Measurements from ENCODE around the gene NOX4.
"Not testable (repeated sequence)": the region's sequence is repeated elsewhere in the genome, so short reads cannot be mapped to it uniquely, and the experiment has no call there.

Gene NOX4

DNA sequence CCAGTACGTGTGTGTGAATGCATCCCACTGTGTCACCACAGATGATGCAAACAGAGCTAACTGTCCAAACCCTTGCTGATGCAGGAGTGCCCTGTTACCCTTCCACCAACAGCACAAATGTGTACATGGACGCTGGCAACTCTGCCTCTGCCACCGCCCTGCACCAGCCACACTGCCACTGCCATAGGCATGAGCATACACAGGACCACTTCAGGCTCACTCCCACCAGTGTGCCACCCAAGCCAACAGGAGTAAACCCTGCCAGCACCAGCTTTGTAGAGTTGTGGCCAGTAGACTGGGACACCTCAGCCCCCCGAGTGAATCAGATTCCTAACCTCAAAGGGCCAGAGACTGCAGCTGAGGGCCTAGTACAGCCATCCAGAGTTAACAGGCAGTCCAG, 34.0 kb downstream of the NOX4 start:
- DNase-seq: no peak

- no peak for DNase-seq
These were observed 34.5 kb downstream of the NOX4 start for GRCh38 chr11:89456681-89457080.

- no peak for DNase-seq
These were observed 38.4 kb downstream of the NOX4 start for GRCh38 chr11:89452780-89453179.

- DNase-seq: no peak
These were observed 43.3 kb downstream of the NOX4 start for GRCh38 chr11:89447845-89448244.

DNA sequence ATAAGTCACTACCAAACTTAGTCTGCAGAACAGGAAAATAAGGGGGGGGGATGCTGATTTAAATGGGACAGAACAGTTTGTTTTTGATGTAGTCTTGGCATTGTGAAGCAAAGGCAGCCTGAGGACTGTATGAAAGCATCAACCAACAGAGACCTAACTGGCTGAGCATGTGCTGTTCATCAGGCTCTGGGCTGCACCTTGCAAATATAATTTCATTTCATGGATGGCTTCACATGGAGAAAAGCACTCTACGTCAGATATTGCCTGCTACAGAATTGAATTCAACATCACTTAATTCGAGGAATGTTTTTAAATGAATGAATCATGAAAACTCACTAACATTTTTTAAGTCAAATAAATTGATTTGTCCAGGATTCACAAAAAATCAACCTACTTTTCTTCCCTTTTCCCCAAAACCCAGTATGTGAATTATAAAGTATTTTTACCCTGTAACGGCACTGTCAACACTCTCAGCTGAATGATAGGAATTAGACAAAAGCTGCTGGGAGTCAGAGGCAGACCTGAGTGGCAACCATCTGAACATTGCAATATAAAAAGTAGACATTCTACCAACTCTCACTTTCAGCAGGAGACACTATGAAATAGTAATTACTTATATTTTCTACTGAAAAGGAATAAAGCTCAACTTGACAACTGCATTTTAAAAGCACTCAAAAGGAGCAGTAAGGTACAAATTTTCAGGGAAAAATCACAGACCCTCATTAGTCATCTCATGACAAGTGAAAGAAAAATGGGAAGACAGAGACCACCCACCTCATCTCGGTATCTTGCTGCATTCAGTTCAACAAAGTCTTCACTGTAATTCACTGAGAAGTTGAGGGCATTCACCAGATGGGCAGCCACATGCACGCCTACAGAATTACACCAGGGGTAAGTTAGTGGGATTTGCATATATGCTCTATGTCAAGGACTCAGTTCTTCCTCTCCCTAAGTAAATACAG, 47.5 kb downstream of the NOX4 start:
- DNase-seq: no peak

- DNase-seq: no peak
These were observed 48.4 kb downstream of the NOX4 start for GRCh38 chr11:89442801-89443200.

DNA sequence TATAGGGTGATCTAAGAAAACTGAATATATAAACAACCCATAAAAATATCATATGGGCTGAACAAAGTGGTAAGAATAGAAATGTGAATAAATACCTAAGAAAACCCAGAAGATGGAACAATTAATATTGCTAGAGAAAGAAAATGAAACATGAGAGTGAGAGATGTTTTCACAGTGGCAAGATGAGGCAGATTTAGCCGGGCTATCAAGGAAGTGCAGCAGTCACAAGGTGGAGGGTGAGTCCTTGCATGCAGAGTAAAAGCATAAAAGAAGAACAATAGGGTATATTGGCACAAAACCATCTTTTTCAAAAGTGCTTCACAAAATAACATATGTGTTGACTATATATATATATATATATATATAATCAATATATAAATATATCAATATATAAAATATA, 49.6 kb downstream of the NOX4 start:
- DNase-seq: no peak

DNA sequence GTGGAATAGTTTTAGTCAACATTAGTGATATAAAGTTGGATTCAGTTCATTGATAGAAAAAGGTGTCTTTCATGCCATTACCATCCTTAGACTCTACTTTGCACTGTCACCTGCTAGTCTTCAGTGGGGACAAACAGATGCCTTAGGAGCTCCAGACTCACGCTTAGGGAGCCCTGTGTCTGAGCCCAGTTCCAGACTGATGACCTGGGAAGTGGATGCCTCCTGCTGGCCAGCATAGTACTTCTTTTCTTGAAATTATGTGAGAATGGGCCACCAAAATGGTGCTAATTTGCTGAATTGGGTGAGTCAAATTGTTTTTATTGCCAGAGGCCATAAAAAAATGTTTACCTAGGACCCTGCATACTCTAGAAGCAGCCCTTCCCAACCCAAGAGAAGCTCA, 53.9 kb downstream of the NOX4 start:
- no peak for DNase-seq

DNA sequence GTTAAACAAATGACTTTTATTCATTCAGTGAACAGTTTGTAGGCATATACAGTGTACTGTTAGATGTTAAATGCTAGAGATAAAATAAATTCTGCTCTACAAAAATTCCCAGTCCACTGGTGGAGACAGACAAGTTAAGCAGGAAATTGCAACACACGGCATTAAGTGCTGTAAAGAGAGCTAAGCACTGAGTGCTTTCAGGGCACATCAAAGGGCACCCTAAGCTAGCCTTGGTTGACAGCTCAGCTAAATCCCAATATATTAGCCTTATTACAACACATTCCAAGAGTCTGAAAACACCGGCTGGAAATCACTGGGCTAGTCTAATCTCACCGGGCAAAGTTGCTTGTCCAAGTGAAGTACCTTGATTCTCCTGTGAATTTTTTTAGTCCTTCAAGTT, 55.1 kb downstream of the NOX4 start:
- DNase-seq: peak; percentile 15

GRCh38 chr11:89433278-89433677, 57.9 kb downstream of the NOX4 start:
- no peak for DNase-seq

DNA sequence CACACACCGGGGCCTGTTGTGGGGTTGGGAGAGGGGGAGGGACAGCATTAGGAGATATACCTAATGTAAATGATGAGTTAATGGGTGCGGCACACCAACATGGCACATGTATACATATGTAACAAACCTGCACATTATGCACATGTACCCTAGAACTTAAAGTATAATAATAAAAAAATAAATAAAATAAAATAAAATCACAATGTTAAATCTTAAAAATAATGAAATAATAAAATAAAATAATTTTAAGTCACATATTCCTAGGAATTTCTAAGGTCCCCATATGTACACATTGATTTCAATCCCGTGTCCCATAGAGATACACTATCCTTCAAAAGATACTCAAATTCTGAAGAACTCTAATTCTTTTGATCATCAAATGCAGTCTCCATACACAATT, 59.0 kb downstream of the NOX4 start:
- not testable (repeated sequence) for DNase-seq

DNA sequence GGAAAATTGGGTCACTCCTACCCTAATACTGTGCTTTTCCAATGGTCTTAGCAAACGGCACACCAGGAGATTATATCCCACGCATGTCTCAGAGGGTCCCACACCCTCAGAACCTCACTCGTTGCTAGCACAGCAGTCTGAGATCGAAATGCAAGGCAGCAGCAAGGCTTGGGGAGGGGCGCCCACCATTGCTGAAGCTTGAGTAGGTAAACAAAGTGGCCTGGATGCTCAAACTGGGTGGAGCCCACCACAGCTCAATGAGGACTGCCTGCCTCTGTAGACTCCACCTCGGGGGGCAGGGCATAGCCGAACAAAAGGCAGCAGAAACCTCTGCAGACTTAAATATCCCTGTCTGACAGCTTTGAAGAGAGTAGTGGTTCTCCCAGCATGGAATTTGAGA, 64.7 kb downstream of the NOX4 start:
- not testable (repeated sequence) for DNase-seq

GRCh38 chr11:89421718-89422117, 69.5 kb downstream of the NOX4 start:
- no peak for DNase-seq

DNA sequence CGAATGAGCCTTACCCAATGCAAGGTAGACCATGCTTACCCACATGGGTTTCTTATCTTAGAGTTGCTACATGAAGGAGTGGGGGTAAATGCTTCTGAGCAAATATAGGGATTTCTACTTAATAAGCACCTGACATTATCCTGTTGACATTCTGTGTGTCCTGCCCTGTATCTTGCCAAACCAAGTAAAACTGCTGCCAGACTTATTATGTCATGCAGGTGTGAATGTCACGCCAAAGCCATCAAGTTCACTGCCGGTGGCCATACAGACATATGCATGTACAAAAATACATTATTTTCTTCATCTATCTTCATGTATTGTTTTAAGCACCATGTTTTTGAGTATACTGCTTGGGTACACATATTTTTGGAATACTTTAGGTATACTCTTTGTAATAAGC, 70.2 kb downstream of the NOX4 start:
- no peak for DNase-seq

- no peak for DNase-seq
These were observed 74.2 kb downstream of the NOX4 start for GRCh38 chr11:89416961-89417360.

DNA sequence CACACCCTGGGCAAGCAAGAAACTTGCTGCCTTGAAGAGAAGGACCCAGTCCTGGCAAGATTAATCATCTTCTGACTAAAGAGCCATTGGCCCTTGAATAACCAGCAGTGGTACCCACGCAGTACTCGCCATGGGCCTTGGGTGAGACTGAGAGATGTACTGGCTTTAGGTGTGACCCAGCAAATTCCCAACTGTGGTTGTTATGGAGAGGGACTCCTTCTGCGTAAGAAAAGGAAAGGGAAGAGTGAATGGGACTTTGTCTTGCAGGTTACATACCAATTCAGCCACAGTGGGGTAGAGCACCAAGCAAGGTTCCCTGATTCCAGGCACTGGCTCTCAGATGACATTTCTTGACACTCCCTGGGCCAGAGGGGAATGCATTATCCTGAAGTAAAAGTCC, 80.1 kb downstream of the NOX4 start:
- DNase-seq: not testable (repeated sequence)

GRCh38 chr11:89410666-89411065, 80.5 kb downstream of the NOX4 start:
- DNase-seq: not testable (repeated sequence)

DNA sequence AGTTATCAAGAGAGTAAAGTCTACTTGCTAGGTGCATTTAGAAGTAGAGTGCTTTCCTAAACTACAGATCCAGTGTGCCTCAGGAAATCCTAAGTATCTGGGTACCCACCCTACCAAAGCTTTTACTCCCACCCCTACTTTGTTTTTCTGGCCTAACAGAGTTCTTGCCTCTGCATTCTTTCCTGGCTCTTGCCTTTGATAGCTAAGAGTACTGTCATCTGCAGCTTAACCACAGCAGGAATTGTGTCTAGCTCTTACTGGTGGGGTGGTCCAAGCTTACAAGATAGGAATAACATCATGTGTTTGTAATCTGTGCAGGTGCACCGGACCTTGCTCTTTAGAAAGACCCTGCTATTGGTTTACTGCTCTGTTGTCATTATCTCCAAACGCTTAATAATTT, 82.7 kb downstream of the NOX4 start:
- DNase-seq: not testable (repeated sequence)

- peak; percentile 14 for DNase-seq
These were observed 85.5 kb downstream of the NOX4 start for GRCh38 chr11:89405629-89406028.

- DNase-seq: not testable (repeated sequence)
These were observed 99.5 kb downstream of the NOX4 start for GRCh38 chr11:89391654-89392053.

DNA sequence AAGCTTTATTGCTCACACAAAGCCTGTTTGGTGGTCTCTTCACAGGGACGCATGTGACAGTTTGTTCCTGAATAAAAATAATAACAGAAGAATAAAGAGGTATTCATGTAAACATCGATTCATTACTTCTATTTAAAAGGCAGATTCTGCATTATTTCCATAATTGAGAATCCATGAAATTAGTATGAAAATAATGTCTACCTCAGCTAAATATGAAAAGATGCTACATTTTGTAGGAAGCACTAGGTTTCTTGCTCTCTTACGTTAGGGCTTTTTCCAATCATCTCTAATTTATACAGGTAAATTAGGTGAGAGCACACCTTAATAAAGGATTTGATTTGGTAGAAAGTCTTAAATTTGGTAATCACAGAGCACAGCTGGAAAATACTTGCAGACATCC, 103.7 kb downstream of the NOX4 start:
- DNase-seq: not testable (repeated sequence)

- peak; percentile 31 for DNase-seq
These were observed 108.2 kb downstream of the NOX4 start for GRCh38 chr11:89382986-89383385.

- DNase-seq: peak; percentile 96
These were observed 110.1 kb downstream of the NOX4 start for GRCh38 chr11:89381094-89381493.

DNA sequence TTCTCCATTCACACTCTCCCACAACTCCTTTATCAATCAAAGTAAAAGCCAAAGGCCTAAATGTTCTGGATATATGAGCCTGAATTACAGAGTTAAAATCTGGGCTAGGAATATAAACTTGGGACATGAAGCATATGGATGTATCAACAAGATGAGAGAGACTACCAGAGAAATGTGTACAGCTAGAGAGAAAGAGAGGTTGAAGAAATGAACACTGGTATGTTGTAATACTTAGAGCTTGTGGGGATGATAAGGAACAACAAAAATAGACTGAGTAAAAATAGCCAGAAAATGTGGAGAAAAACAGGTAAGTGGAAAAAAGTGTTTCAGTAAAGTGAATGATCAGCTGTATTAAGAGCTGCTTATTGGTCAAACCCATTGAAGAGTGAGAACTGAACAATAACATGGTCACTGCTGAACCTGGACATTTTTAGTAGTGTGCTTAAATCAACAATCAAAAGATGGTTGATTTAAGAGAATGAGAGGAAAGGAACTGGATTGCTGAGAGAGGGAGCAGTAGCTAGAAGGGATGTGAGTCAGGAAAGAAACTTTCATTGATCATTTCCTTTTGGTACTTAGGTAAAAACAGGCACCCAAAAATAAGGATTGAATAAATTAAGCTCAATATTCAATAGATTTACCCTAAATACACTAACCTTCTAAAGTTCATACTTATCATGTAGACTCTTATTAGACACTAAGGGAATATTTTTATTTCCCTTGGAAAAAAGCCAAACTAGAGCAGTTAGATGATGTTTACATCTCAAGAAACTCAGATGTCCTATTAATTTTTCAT, 111.0 kb downstream of the NOX4 start:
- DNase-seq: peak; percentile 52
